HG03139 (cell line): ENCODE results near the gene ATXN7L3.
"Not testable (repeated sequence)": the region's sequence is repeated elsewhere in the genome, so short reads cannot be mapped to it uniquely, and the experiment has no call there.

Experiments used
- ATAC-seq: cut with Tn5 transposase; IDR thresholded peaks from one replicate; pipeline ENCODE4 v1.9.1; 2021; ENCODE audit not compliant: unreplicated experiment

ATXN7L3 gene

DNA sequence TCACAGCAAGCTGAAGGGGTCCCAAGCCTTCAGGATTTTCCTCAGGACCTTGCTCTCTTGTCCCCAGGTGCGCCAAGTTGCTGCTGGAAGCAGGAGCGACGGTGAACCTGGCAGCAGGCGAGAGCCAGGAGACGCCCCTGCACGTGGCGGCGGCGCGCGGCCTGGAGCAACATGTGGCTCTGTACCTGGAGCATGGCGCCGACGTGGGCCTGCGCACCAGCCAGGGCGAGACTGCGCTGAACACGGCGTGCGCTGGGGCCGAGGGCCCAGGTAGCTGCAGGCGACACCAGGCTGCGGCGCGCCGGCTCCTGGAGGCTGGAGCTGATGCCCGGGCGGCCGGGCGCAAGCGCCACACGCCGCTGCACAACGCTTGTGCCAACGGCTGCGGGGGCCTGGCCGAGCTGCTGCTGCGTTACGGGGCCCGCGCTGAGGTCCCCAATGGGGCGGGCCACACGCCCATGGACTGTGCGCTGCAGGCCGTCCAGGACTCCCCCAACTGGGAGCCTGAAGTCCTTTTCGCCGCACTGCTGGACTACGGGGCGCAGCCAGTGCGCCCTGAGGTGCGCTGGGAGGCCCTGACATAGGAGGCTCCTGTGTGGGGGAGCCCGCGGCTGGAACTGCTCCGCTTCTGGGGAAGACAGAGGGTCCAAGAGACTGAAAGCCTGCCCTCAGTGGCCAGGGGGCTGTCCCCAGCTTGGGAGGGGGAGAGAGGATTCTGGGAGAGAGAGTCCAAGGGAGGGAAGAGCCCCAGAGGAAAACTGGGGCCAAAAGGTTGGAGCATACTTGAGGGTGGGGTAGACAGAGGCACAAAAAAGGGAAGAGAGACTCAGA is 22.8 kb downstream of the ATXN7L3 start:
- no peak for ATAC-seq

DNA sequence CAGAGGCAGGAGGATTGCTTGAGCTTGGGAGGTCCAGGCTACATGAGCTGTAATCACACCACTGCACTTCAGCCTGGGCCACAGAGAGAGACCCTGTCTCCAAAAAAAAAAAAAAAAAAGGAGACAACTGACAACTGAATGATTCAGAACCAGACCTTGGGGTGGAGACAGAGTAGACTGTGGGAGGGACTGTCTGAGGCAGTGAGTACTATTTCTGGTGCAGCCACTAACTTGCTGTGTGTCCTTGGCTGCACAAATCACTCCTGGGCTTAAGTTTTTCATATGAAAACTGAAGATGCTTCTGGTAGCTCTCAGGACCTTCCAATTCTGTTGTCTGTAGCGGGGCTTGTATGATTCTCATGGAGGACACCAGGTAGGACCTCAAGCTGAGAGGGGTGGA is 23.4 kb downstream of the ATXN7L3 start:
- no peak for ATAC-seq

DNA sequence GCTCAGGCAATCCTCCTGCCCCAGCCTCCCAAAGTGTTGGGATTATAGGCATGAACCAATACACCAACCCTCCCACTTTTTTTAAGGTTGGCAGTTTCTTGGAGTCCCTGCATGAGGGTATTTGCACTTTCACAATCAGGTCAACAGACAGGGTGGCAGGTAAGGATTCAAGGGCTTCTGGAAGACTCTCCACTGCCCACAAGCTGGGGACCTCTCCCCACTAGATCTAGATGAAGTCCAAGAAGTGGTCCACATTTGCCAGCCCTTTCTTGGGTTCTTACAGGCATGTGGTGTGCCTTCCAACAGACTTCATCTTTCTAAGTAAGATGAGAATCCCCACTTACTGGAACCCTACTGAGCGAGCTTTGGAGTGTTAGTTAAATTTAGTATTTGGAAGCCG is 25.3 kb downstream of the ATXN7L3 start:
- no peak for ATAC-seq

- ATAC-seq = no peak
Measured at GRCh38 chr17:44171931-44172455, 27.7 kb downstream of the ATXN7L3 start.

DNA sequence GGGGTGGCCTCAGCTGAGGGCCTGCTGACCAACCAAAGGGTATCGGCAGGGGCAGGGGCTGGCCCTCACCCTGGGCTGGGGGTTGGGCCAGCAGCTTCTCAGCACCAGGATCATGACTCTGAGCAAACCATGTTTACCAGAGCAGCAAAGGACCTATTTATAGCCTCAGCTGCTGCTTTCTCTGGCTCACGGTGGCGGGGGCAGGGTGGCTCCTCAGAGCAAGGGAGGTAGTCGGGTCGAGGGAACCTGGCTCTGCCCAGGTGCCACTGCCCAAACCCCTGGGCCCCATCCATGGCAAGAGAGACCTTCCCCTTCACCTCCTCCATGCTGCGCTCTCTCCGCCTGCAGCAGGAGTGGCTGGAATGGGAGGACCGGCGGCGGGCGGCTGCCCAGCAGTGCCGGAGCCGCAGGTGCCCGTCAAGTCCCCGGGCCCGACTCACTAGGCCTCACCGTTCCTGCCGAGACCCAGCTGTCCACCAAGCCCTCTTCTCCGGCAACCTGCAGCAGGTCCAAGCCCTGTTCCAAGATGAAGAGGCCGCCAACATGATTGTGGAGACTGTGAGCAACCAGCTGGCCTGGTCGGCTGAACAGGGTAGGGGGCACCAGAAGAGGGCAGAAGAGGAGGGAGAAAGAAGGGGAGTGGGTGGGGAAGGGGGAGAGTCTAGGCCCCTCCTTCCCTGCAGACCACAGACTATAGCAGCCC is 29.0 kb downstream of the ATXN7L3 start, which contains the start of gene ASB16:
TSS of gene ASB16 (plus strand) at position 206 of the 703 bp plus-strand sequence. CDS start at position 292, 86 bp downstream.
- no peak for ATAC-seq

DNA sequence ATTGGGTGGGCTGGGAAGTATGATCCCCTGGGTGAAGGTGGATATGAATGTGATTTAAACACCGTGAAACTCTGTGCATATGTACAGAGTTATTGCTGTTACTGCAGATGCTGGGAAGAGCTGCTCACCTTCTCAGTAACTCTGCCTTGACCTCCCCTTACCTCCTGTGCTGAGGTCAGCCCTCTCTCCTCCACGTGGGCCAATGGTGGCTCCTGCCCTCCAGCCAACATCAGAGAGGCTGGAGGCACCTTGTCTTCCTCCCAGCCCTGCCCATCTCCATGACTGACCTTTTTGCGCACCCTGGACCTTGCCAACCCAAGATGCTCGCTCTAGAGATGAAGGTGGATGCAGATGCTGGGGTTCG is 29.6 kb downstream of the ATXN7L3 start:
- no peak for ATAC-seq

DNA sequence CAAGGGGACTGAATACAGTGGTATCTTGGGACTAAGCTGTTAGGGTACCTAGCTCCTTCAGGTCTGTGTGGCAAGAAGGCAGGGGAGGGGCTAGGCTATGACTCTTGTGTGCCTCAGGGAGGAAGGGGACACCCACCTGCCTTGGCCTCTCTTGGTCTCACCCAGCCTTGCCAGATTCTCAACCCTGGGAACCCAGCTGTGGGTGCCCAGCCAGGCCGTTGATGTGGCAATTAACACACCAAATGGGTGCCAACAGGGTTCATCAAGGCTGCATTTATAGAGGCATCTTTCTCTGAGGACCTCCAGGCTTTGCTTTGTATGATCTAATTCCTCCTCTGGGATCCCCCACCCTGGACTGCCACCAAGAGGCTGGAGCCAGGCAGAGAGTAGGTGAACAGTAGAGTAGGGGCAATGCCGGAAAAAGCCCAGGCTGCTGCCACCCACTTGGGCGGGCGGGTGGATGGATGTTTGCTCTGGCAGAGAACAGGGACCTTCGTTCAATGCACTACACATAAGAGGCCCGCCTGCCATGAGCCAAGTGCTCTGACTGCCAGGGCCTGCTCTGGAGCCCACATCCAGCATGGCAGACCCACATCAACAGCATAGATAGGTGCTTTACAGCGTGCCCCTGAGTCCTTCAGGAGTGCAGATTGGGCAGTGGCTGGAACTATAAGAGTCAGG is 32.4 kb downstream of the ATXN7L3 start:
- no peak for ATAC-seq

DNA sequence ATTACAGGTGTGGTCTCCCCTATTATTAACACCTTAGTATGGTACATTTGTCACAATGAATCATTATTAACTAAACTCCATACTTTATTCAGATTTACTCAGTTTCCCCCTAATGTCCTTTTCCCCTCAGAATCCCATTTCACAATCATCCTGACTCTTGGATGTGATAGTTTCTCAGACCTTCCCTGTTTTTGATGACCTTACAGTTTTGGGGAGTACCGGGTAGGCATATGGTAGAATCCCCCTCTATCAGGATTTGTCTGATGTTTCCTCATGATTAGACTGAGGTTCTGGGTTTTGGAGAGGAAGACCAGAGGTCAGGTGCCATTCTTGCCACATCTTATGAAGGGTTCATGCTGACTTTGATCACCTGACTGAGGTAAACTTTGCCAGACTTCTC is 35.2 kb downstream of the ATXN7L3 start:
- no peak for ATAC-seq

GRCh38 chr17:44159519-44160210 is 40.0 kb downstream of the ATXN7L3 start:
- ATAC-seq = no peak

DNA sequence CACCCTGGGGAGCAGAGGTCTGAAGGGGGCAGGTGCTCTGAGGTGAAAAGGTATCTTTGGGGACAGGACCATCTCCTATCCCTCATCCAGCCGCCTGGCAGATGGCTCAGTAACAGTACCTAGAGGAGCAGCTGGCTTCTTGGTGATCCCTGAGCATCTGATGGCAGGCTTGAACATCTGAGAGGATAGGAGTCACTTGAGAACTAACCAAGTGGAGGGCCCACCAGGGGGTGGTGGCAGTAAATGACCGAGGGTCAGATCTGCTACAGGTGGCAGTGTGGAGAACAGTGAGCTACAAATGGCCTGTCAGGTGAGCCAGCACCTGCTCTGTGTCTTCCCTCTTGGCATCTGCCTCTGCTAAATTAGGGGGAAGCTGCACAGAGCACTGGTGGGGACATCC is 44.2 kb downstream of the ATXN7L3 start:
- ATAC-seq = no peak

GRCh38 chr17:44152875-44153274 is 46.8 kb downstream of the ATXN7L3 start:
- ATAC-seq = no peak

GRCh38 chr17:44149750-44150329 is 49.8 kb downstream of the ATXN7L3 start:
- ATAC-seq = no peak

DNA sequence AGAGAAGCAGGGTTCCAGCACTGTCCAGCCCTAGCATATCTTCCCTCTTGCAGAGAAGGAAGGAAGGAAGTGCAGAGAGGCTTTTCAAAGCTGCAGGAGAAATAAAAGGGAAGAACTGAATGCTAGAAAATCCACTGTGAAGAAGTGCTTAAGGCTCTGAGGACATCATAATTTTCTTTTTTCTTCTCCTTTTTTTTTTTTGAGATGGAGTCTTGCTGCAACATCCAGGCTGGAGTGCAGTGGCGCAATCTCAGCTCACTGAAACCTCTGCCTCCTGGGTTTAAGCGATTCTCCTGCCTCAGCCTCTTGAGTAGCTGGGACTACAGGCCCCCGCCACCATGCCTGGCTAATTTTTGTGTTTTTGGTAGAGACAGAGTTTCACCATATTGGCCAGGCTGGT is 50.6 kb downstream of the ATXN7L3 start:
- not testable (repeated sequence) for ATAC-seq

DNA sequence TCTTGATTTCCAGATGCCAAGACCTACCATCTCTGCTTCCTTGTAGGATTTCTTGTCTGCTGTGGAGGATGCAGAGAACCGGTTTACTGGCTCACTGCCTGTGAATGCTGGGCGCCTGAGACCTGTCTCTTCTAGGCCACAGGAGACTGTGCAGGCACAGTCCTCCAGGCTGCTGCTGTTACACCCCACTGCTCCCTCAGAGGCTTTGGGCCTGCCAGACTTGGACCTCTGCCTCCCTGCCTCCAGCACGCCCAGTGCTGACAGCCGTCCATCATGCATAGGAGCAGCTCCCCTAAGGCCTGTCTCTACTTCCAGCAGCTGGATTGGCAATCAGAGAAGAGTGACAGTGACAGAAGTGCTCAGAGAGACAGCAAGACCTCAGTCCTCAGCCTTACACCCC is 51.9 kb downstream of the ATXN7L3 start:
- no peak for ATAC-seq

DNA sequence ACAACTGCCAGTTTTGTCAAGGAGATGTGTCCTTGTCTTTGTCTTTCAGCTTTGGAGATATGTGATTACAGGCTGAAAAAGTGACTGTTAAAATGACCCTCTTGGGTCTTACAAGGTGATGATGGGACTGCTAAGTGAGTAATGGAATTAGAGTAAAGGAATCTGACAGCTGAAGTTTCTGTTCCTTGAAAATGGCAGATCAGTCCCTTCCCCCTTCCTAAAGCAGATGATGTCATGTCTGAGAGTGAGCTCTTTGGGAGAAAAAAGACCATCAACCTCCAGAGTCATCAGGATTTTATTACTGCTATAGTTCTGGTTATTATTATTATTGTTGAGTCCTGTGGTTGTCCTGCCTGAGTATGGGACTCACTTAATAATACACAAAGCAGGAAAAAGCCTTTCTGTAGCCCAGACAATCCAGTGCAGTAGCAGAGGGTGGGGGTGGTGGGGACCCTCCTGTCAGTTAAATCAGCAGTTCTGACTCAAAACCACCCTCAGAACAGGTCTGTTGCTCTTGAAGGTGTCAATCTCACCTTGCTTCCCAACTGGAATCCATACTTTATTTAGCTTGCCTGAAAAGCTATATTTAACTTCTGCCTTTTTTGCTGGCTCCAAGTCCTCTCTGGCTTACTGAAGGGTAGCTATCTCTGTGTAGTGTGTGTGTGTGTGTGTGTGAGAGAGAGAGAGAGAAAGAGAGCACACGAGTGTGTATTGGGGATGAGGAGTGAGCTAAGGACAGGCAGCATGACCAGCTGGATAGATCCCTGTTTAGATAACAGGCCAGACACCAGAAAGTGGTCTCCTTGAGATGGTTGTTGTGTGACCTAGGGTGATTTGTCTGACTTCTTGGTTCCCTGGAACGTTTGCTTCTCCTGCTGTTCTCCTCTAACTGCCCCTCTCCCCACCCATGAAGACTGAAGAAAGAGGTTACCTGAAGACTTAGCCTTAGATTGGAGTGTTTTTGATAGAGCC is 53.0 kb downstream of the ATXN7L3 start:
- no peak for ATAC-seq

GRCh38 chr17:44144966-44145739 is 54.5 kb downstream of the ATXN7L3 start:
- ATAC-seq = no peak

DNA sequence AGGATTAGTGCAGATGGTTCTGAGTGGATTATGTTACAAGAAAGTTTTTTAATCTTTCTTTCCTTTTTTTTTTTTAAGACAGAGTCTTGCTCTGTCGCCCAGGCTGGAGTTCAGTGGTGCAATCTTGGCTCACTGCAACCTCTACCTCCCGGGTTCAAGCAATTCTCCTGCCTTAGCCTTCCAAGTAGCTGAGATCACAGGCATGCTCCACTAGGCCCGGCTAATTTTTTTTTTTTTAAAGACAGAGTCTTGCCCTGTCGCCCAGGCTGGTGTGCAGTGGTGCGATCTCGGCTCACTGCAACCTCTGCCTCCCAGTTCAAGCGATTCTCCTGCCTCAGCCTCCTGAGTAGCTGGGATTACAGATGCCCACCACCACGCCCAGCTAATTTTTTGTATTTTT is 55.8 kb downstream of the ATXN7L3 start:
- not testable (repeated sequence) for ATAC-seq
